ENCODE data around the gene MYO5B.

MYO5B gene

DNA sequence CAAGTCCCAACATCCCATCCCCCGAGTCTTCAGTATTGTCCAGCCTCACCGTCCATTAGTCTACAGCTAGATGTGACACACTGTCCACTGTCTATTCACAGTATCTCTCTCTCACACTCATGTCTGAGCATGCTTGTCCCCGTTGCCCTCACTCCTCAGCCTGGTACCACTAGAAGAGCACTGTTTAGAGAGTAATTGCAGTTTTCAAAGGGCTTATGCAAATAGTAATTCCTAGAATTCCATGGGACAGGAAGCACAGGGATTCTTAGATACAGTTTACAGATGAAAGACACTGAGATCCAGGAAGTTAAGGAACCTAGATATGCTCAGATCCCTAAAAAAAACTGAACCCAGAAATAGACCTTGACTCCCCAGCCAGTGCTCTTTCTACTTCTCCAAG lies 125.5 kb downstream of the MYO5B start:
- DNase-seq (ENCODE audit: low spot score), result no peak

DNA sequence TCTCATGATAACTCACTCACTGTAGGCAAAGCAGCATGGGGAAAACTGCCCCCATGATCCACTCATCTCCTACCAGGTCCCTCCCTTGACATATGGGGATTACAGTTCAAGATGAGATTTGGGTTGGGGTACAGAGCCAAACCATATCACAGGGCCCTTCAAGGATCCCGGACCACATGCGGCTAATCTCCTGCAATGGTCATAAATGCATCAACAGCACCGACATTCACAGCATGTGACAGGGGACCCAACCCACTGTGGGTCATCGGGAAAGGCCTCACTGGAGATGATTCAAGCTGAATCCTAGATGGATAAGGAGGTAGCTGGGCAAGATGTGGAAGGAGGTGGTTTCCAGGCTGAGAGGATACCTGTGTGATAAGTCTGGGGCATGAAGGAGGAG lies 129.4 kb downstream of the MYO5B start:
- DNase-seq (ENCODE audit: low spot score), result no peak

GRCh38 chr18:50065039-50065438 lies 129.9 kb downstream of the MYO5B start:
- no peak for DNase-seq (ENCODE audit: low spot score)

DNA sequence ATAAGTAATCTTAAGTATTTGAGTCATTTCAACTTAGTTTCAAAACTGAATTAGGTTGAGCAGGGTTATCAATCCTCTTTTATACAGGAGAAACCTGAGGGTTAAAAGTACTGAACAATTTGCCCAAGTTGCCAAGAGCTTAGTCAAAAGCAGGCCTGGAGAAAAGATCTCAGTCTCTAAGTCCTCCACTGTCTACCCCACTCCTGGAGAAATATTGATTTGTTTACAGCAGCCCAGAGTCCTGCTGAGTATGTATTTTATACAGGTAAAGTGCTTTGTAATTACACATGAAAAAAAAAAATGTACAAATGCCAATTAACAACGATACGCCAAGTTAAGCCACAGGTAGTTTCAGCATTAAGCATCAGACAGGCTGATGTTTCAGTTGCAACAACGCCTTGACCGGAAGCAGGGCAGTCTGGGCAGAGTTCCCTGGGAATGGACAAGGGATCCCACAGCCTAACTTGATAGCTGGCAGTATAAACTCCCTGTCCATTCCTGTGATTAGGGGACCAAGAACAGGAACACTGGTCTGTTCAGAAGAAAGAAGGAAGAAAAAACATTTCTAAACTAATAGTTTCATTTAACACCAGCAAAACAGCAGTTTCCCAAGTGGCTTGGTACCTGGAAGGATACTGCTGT lies 132.9 kb downstream of the MYO5B start:
- DNase-seq (ENCODE audit: low spot score), result no peak

GRCh38 chr18:50060822-50061221 lies 134.1 kb downstream of the MYO5B start:
- DNase-seq (ENCODE audit: low spot score), result no peak

- DNase-seq (ENCODE audit: low spot score), result no peak
Measured at GRCh38 chr18:50058731-50059130, 136.2 kb downstream of the MYO5B start.

DNA sequence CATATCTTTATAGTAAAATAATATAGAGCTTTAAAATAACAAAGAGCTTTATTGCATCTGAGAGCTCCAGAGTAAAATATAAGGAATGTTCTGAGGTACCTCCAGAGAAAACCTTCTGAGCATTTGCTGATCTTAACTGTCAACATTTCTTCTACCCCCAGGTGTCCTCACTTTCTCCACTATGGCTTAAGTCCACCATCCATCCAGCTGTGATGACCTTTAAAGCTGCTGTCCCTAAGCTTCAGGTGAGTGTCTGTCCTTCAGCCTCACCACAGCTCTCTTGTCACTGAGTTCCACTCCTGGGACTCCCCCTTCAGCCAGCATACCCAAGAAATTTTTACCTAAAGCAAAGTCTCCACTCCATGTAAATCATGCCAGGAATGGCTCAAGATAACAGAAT lies 137.9 kb downstream of the MYO5B start:
- no peak for DNase-seq (ENCODE audit: low spot score)

GRCh38 chr18:50056185-50056584 lies 138.8 kb downstream of the MYO5B start:
- no peak for DNase-seq (ENCODE audit: low spot score)

DNA sequence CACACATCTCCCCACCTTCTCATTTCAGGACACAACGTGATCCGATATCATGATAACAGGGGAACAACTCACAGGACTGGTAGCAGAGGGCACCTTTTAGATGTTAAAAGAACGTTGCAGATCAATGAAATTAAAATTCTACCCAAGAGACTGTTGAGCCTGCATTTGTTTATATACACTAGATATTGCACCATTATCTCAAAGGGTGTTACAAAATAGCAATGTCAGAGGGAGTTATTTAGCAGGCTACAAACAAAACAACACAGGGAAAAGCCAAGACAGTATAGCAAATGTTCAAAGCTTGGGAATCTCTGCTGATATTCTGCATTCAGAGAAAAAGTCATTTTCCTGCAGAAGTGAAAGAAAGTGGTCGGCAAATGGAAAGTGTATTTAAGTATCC lies 139.5 kb downstream of the MYO5B start:
- DNase-seq (ENCODE audit: low spot score), result no peak

DNA sequence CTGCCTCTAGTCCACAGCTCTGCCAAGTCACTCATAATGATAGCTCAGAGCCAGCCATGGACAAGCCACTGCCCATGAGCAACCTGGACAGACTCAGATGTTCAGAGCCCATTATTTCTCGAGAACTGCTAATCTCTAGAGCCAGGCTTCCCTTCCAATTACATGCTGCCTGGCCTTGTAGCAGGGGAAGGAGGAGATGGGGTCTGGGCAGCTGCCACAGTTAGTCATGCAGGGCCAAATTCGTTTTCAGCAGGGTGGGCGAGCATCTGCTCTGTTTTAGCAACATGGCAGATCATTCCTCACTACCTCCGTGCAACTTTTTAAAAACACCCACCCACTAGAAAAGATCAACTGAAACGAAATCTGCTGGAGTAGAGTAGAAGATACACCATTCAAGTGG lies 141.8 kb downstream of the MYO5B start:
- DNase-seq (ENCODE audit: low spot score), result no peak

DNA sequence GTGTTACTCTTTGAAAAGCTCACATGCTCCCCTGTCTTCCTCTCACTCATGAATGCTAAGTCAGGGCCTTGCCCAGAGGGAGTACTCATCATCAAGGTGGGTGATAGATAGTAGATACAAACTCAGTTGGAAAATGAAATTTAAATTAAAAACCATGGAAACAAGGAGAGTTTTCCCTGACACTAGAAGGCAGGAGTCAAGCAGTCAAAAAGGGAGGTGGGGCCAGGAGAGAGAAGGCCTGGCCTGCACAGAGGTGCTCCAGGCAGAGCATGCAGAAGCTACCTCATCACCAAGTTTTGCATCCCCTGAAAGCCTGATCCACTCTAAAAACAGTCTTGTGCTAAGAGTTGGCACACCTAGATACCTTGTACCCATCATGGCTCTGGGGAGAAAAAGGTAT lies 143.7 kb downstream of the MYO5B start:
- no peak for DNase-seq (ENCODE audit: low spot score)

DNA sequence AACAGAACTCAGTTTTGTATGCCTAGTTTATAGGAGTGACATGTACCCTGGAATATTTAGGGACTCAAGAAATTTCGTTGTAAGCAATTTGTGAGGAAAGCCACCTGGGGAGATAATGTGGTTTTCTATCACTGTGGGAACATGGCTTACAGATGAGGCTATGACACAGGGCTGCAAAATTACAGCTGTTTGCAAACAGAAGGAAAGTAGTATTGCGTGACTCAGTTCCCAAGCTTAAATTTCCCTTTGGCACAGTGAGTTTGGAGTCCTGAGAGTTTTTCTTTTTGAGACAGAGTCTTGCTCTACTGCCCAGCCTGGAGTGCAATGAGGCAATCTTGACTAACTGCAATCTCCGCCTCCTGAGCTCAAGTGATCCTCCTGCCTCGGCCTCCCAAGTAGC lies 149.8 kb downstream of the MYO5B start:
- no peak for DNase-seq (ENCODE audit: low spot score)

- no peak for DNase-seq (ENCODE audit: low spot score)
Measured at GRCh38 chr18:50044402-50044801, 150.5 kb downstream of the MYO5B start.

GRCh38 chr18:50042611-50043010 lies 152.3 kb downstream of the MYO5B start:
- DNase-seq (ENCODE audit: low spot score), result no peak

DNA sequence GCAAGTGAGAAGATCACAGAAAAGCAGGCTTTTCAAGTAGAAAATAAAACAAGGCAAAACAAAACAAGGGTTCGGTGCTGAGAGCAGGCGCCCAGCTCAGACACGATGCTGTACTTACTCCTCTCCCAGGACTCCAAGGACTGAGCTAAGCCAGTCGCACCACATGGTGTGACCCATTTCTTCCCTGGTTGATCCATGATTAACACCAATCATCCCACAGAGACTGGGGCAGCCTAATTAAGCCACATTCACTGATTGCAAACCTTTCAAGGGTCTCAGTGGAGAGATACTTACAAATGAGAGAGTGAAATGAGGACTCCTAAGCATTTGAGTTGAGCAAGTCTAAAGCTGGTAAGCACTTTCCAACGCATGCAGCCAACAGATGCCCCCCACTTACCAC lies 155.2 kb downstream of the MYO5B start:
- no peak for DNase-seq (ENCODE audit: low spot score)

GRCh38 chr18:50038448-50038847 lies 156.5 kb downstream of the MYO5B start:
- DNase-seq (ENCODE audit: low spot score), result no peak

GRCh38 chr18:50034029-50034428 lies 160.9 kb downstream of the MYO5B start:
- no peak for DNase-seq (ENCODE audit: low spot score)

- DNase-seq (ENCODE audit: low spot score), result no peak
Measured at GRCh38 chr18:50033004-50033403, 161.9 kb downstream of the MYO5B start.

DNA sequence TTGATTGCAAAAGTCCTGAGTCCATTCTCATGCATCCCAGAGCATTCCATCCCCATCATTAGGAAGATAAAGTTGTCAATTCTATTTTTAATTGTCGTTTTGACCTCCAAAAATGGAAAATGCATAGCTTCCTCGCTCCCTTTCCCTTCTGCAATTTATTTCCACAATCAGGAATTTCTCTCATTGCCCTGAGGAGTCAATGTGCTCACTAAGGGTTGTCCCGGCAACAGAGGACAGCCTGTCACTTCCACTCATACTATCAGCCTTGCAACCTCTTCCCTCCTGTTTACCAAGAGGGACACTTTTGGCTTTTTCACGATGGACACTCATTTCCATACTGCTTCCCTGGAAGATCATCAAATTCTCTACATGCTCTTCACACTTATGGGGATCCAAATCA lies 164.8 kb downstream of the MYO5B start:
- no peak for DNase-seq (ENCODE audit: low spot score)

DNA sequence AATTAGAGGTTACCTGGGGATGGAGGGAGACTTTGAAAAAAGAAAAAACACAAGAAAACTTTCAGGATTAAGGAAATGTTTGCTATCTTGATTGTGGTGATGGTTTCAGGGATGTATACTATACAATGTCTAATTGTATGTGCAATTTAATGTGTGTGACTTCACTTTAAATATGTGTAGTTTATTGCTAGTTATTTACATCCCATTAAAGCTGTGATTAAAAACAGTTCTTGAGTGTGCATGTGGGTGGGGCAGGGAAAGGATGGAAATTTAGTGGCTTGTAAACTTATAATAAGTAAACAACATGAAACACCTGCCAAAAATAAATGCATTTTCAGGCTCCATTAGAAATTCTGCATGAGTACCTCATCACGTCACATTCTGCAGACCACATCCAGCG lies 167.0 kb downstream of the MYO5B start:
- DNase-seq (ENCODE audit: low spot score), result no peak

GRCh38 chr18:50024466-50024865 lies 170.5 kb downstream of the MYO5B start:
- no peak for DNase-seq (ENCODE audit: low spot score)

DNA sequence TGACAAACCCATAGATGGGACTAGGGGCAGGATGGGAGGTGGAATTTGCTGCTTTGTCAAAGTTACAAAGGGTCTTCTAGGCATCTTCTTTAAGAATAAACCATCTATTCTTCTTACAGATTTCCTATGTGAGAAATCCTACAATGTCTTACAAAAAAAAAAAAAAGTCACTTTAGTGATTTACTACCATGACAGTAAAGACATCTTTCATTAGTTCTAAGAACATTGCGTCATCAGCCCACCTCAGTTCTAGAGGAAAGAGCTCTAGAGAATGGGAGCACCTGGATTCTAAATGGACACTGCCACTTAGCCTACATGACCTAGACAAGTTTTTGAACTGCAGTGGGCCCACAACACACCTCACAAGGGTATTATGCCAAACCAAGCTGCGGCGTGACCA lies 172.0 kb downstream of the MYO5B start:
- no peak for DNase-seq (ENCODE audit: low spot score)

- DNase-seq (ENCODE audit: low spot score), result no peak
Measured at GRCh38 chr18:50014606-50015005, 180.3 kb downstream of the MYO5B start.

DNA sequence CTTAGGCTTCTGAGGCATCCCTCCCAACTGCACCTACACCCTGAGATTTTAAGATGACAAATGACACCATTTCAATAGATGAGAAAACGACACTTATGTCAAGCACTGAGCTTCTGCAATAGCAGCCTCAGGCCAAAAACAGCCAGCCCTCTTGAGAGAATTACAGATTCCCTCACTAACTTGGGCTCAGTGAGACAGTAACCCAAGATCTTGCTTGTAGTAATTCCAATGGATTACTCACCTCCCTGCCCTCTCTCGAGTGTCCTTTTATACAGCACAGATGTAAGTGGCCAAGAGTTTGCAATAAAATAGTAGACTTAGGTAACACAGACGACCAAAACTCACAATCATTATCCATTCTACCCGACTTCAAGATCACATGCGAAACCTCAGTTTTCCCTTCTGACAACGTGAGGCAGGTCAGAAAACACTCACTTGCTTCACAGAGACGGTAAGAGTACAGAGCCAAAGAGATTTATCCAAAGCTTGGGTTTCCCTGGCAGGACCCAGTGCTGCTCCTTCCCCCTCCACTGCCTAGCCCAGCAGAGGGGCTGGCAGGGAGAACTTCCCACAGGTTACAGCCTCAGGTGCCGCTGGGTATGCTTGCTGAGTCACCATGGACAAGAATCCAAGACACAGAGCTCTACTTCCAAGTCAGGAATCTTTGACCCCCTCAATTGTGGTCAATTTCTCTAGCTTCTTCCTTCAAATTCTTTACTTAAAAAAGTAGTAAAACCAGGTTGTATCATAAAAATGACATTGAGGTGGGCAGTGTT lies 181.4 kb downstream of the MYO5B start:
- no peak for DNase-seq (ENCODE audit: low spot score)
